Bronchial epithelial cell (primary cell): ENCODE results near the gene NPR3. TPM values are rescaled to one million over a fixed set of nuclear protein-coding genes. Genes with fewer than 3 reads are reported as not detected.

Experiments used
- DNase-seq: peaks from one replicate; pipeline ENCODE4 v3.0.0-alpha.2; 2010; ENCODE audit warnings: low read depth
- FAIRE-seq: peaks from 2 replicates; lab custom pipeline; 2011; peaks lifted over from hg19 to GRCh38; lab: Jason Lieb, UNC
- H3K27me3 ChIP-seq: 2 replicates; pipeline ENCODE4 v1.5.1; 2011; ENCODE audit warnings: low read length; ENCODE audit not compliant: control insufficient read depth, insufficient read depth
- H3K36me3 ChIP-seq: 2 replicates; pipeline ENCODE4 v1.5.1; 2011; ENCODE audit warnings: low read length; ENCODE audit not compliant: control insufficient read depth, insufficient read depth
- H3K4me3 ChIP-seq: 2 replicates; pipeline ENCODE4 v1.5.1; 2011; ENCODE audit warnings: mild to moderate bottlenecking, low read depth, low read length, control low read depth
- CTCF ChIP-seq: IDR thresholded peaks from 2 replicates; pipeline ENCODE4 v1.5.1; 2011; ENCODE audit warnings: mild to moderate bottlenecking, moderate library complexity, low read length, control low read depth, inconsistent platforms; ENCODE audit not compliant: insufficient read depth, severe bottlenecking
- total RNA-seq: library from RNA; depleted of rRNA; stranded (reverse); fragments of >200 nt; gene quantifications from 2 replicates; pipeline ENCODE4 v1.2.1, GENCODE V29; 2014

Gene NPR3
- total RNA-seq, 1 donor from 2014 or later = 17.1 TPM

- DNase-seq (peak; percentile 32), FAIRE-seq (no peak)
- H3K36me3 ChIP-seq = no peaks in the 10 kb centered on the region
- no peak overlapping the region for H3K4me3 ChIP-seq
- peaks cover 6% of the 10 kb centered on the region for H3K27me3 ChIP-seq
- peak; percentile 32 for TF ChIP-seq CTCF
Observed at GRCh38 chr5:32707418-32707997, 3.6 kb upstream of the NPR3 start.

DNA sequence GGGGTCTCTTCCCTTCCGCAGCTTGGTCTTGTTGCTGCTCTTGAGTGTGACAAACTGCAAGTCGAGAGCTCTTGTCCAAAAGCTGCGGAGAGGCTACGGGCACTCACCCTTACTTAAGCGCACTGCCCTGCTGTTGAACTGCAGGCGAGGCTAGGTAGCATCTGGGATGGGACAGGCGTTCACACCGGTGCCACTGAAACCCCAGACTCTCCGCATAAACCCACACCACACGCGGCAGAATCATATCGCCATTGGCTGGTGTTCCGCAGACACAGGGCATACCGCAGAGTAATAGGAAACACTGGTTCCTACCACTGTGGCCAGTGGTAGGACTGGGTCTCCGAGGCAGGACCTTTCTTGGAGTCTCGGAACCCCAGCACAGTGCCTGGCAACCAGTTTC is 2.2 kb upstream of the NPR3 start:
- H3K36me3 ChIP-seq = no peaks in the 10 kb centered on the region
- DNase-seq = no peak
- H3K4me3 ChIP-seq = no peak overlapping the region
- H3K27me3 ChIP-seq = peaks cover 13% of the 10 kb centered on the region
- FAIRE-seq = no peak
- no peak for TF ChIP-seq CTCF

DNA sequence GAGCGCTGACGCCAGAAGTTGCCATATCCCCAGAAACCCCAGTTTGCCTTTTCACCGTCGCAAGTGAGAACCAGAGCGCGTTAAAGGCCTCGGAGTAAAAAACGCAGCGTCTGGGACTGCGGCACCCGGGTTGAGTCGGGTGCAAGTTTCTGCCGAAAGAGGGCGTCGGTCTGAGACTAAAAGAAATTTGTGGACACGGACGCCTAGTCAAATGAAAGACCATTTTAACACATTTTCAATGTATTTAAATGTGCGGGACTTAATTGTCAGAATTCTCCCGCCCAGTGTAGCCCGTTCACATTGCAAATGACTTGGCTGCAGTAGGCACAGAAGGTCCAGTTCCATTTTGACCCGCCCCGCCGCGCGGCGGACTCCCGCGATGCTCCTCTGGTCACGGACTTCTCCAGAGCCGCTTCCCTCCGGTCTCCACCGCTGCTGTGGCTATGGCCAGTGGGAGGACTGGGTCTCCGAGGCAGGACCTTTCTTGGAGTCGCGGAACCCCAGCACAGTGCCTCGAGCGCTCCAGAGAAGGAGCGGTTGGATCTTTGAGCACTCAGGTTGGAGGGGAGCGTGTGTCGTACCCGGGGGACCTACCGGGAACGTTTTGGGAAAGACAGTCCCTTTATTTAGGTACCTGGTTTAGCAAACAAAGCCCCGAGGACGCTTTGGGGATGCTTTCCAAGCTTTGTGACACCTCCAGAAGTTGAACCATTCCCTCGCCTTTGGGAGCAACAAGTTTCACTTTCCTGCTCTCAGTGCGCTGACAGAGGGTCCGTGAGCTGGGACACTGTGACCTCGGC is 1.2 kb upstream of the NPR3 start:
- peak; percentile 64 for DNase-seq
- H3K27me3 ChIP-seq = peaks cover 13% of the 10 kb centered on the region
- no peak for FAIRE-seq
- peak overlapping the region; percentile 58 for H3K4me3 ChIP-seq
- H3K36me3 ChIP-seq = no peaks in the 10 kb centered on the region
- TF ChIP-seq CTCF = peak; percentile 76

DNA sequence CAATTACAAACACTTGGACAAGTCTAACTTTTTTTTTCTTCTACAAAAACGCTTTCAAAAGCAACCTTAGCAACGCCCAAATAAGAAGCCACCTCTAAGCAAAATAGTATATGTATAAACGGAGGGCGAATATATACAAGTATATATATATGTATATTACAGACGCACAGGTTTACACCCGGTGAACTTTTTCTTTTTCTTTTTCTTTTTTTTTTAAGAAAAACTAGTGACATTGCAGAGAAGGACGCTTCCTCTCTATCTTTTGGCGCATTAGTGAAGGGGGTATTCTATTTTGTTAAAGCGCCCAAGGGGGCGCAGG is 200 bp downstream of the NPR3 start:
- FAIRE-seq = no peak
- no peak for TF ChIP-seq CTCF
- DNase-seq = no peak
- Histone ChIP-seq H3K36me3 (no peaks in the 10 kb centered on the region), H3K27me3 (peaks cover 13% of the 10 kb centered on the region), H3K4me3 (peak overlapping the region; percentile 58)

DNA sequence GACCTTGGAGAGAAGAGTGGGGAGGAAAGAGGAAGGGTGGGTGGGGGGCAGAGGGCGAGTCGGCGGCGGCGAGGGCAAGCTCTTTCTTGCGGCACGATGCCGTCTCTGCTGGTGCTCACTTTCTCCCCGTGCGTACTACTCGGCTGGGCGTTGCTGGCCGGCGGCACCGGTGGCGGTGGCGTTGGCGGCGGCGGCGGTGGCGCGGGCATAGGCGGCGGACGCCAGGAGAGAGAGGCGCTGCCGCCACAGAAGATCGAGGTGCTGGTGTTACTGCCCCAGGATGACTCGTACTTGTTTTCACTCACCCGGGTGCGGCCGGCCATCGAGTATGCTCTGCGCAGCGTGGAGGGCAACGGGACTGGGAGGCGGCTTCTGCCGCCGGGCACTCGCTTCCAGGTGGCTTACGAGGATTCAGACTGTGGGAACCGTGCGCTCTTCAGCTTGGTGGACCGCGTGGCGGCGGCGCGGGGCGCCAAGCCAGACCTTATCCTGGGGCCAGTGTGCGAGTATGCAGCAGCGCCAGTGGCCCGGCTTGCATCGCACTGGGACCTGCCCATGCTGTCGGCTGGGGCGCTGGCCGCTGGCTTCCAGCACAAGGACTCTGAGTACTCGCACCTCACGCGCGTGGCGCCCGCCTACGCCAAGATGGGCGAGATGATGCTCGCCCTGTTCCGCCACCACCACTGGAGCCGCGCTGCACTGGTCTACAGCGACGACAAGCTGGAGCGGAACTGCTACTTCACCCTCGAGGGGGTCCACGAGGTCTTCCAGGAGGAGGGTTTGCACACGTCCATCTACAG is 760 bp downstream of the NPR3 start:
- Histone ChIP-seq H3K4me3 (peak overlapping the region; percentile 58), H3K36me3 (no peaks in the 10 kb centered on the region), H3K27me3 (peaks cover 13% of the 10 kb centered on the region)
- FAIRE-seq (no peak), DNase-seq (no peak)
- no peak for TF ChIP-seq CTCF
